ENCODE results near the gene MUC5AC.
"Not testable (repeated sequence)": the region's sequence is repeated elsewhere in the genome, so short reads cannot be mapped to it uniquely, and the experiment has no call there.

Gene MUC5AC

DNA sequence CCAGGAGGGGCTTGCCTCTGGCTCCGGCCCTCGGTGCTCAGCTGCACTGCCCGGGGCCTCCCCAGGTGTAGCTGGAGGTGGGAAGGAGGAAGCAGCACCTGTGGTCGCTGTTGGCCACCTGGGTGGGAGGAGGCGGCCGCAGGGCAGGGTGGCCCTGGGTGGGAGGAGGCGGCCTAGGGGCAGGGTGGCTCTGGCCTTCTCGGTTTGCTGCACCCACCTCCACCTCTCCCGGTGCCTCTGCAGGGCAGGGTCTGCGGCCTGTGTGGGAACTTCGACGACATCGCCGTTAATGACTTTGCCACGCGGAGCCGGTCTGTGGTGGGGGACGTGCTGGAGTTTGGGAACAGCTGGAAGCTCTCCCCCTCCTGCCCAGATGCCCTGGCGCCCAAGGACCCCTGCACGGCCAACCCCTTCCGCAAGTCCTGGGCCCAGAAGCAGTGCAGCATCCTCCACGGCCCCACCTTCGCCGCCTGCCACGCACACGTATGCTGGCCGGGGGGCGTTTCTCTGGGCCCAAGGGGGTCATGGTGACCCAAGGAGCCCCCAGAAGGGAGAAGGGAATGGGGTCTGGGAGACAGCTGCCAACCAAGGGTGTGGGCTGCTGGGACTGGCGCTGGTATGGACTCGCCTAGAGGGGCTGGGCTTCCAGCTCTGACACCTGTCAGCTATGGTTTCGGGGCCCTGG lies 20.6 kb downstream of the MUC5AC start:
- DNase-seq, result no peak

DNA sequence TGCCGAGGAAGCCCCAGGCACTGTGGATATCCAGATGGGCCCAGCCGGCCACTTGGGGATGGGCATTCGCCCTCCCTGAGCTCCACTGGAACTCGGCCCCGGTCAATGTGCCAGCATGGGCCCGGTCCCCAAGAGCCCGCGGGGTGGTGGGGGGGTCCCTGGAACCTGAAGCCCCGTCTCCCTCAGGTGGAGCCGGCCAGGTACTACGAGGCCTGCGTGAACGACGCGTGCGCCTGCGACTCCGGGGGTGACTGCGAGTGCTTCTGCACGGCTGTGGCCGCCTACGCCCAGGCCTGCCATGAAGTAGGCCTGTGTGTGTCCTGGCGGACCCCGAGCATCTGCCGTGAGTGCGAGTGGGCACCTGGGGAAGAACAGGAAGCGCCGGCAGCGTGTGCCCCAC lies 21.2 kb downstream of the MUC5AC start:
- DNase-seq, result no peak

DNA sequence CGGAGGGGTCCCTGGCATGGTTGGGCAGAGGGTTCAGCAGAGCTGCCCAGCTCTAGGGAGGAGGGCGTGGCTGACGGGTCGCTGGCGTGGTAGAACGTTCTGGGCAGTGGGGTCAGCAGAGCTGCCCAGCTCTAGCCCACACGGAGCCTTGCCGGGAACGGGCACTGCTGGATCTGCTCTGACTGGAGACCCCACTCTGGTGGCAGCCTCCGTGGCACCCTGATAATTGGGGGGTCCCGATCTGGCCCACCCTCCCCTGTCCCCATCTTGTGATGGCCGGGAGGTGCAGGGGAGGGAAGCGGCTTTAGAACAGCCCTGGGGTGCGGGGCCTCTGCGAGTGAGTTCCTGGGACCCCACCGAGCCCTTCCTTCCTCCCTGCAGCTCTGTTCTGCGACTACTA lies 21.9 kb downstream of the MUC5AC start:
- no peak for DNase-seq

- DNase-seq, result no peak
Measured at GRCh38 chr11:1180171-1180570, 22.4 kb downstream of the MUC5AC start.

DNA sequence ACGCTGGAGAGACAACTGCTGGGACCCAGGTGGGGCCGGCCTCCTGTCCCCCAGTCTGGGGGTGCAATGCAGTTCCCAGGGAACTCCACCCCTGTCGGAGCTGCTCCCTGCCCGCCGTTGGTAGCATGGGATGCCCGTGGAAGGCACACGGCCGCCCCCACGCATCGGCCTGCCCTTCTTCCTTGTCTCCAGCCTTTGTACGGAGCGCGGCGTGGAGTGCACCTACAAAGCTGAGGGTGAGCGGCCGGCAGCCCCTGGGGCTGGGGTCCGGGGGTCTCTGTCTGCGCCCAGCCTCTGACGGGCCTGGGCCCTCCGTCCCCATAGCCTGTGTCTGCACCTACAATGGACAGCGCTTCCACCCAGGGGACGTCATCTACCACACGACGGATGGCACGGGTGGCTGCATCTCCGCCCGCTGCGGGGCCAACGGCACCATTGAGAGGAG lies 23.2 kb downstream of the MUC5AC start:
- no peak for DNase-seq

DNA sequence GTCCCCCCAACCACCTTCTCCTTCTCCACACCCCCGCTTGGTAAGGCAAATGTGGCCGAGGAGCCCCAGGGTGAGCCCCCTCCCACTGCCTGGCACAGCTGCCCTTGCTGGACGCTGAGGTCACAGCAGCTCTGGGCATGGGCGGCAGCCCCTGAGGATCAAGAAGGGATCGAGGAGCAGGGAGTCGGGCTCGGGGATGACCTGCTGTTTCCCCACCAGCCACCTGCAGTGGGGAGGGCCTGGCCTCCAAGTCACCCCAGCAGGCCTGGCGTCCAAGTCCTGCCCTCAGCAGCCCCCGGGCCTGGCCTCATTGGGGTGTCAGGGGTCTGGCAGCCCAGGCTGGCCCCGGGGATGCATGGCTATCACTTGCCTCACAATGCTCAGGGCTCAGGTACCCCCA lies 23.7 kb downstream of the MUC5AC start:
- DNase-seq, result no peak

DNA sequence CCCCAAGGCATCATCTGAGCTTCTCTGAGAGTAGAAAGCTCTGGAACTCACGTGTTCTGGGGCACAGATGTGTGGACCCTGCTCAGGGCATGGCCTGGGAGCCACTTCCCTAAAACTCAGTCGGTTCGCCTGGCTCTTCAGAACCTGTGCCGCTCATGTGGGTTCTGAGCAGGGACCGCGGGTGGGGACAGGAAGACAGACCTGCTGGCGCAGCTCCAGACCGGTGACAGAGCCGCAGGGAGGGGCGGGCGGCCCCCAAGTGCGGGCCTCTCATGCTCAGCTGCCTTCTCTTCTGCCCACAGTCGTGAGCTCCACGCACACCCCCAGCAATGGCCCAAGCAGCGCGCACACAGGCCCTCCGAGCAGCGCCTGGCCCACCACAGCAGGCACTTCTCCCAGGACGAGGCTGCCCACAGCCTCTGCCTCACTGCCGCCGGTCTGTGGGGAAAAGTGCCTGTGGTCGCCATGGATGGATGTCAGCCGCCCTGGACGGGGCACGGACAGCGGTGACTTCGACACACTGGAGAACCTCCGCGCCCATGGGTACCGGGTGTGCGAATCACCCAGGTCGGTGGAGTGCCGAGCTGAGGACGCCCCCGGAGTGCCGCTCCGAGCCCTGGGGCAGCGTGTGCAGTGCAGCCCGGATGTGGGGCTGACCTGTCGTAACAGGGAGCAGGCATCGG lies 24.2 kb downstream of the MUC5AC start:
- DNase-seq, result no peak

DNA sequence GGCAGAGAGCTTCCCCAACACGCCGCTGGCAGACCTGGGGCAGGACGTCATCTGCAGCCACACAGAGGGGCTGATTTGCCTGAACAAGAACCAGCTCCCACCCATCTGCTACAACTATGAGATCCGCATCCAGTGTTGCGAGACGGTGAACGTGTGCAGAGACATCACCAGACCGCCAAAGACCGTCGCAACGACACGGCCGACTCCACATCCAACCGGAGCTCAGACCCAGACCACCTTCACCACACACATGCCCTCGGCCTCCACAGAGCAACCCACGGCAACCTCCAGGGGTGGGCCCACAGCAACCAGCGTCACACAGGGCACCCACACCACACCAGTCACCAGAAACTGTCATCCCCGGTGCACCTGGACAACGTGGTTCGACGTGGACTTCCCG lies 26.4 kb downstream of the MUC5AC start:
- DNase-seq, result not testable (repeated sequence)

DNA sequence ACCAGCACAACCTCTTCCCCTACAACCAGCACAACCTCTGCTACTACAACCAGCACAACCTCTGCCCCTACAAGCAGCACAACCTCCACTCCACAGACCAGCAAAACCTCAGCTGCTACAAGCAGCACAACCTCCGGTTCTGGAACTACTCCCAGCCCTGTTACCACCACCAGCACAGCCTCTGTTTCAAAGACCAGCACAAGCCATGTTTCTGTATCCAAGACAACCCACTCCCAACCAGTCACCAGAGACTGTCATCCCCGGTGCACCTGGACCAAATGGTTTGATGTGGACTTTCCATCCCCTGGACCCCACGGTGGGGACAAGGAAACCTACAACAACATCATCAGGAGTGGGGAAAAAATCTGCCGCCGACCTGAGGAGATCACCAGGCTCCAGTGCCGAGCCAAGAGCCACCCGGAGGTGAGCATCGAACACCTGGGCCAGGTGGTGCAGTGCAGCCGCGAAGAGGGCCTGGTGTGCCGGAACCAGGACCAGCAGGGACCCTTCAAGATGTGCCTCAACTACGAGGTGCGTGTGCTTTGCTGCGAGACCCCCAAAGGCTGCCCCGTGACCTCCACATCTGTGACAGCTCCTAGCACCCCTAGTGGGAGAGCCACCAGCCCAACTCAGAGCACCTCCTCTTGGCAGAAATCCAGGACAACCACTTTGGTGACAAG lies 30.8 kb downstream of the MUC5AC start:
- not testable (repeated sequence) for DNase-seq

DNA sequence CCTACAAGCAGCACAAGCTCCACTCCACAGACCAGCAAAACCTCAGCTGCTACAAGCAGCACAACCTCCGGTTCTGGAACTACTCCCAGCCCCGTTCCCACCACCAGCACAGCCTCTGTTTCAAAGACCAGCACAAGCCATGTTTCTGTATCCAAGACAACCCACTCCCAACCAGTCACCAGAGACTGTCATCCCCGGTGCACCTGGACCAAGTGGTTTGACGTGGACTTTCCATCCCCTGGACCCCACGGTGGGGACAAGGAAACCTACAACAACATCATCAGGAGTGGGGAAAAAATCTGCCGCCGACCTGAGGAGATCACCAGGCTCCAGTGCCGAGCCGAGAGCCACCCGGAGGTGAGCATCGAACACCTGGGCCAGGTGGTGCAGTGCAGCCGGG lies 32.1 kb downstream of the MUC5AC start:
- DNase-seq, result not testable (repeated sequence)

DNA sequence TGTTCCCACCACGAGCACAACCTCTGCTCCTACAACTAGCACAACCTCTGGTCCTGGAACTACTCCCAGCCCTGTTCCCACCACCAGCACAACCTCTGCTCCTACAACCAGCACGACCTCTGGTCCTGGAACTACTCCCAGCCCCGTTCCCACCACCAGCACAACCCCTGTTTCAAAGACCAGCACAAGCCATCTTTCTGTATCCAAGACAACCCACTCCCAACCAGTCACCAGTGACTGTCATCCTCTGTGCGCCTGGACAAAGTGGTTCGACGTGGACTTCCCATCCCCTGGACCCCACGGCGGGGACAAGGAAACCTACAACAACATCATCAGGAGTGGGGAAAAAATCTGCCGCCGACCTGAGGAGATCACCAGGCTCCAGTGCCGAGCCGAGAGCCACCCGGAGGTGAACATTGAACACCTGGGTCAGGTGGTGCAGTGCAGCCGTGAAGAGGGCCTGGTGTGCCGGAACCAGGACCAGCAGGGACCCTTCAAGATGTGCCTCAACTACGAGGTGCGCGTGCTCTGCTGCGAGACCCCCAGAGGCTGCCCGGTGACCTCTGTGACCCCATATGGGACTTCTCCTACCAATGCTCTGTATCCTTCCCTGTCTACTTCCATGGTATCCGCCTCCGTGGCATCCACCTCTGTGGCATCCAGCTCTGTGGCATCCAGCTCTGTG lies 34.2 kb downstream of the MUC5AC start:
- not testable (repeated sequence) for DNase-seq

DNA sequence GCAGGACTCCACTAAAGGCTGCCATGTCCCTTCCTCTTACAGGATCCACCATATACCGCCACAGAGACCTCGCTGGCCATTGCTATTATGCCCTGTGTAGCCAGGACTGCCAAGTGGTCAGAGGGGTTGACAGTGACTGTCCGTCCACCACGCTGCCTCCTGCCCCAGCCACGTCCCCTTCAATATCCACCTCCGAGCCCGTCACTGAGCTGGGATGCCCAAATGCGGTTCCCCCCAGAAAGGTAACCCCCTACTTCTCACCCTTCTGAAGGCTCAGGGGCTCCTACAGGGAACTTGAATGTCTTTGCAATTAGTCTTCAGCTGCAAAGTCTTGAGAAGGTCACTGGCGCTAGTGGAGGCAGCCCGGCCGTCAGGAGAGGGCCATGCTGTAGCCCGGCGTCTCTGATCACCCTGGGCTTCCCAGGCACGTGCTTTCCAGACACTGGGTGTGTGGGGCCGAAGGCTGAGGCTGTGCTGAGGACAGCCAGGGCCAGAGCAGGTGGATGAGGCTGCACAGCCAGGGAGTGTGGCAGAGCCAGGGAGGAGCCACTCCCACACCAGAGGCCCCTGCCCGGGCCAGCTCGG lies 35.1 kb downstream of the MUC5AC start:
- no peak for DNase-seq

GRCh38 chr11:1193326-1194230 lies 35.8 kb downstream of the MUC5AC start:
- DNase-seq, result no peak

DNA sequence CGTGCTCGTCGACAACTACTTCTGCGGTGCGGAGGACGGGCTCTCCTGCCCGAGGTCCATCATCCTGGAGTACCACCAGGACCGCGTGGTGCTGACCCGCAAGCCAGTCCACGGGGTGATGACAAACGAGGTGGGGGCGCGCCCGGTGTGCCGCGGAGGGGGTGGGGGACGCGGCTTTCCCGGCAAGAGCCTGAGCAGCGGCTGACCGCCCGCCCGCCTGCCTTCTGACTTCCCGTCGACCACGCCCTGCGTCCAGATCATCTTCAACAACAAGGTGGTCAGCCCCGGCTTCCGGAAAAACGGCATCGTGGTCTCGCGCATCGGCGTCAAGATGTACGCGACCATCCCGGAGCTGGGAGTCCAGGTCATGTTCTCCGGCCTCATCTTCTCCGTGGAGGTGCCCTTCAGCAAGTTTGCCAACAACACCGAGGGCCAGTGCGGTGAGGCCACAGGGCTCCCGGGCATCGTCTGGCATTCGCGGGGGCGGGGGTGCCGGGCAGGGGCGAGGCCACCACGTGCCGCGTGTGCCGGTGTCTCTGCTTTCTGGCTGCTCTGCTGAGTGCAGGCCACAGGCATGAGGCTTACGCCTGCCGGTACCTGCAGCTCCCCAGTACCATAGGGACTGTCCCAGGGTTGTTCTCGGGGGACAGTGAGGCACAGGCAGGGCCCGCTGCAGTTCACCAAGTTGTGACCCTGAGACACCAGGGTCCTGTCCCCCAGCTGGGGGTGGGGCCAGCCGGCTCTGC lies 36.7 kb downstream of the MUC5AC start:
- no peak for DNase-seq

GRCh38 chr11:1194977-1195681 lies 37.4 kb downstream of the MUC5AC start:
- DNase-seq, result no peak

DNA sequence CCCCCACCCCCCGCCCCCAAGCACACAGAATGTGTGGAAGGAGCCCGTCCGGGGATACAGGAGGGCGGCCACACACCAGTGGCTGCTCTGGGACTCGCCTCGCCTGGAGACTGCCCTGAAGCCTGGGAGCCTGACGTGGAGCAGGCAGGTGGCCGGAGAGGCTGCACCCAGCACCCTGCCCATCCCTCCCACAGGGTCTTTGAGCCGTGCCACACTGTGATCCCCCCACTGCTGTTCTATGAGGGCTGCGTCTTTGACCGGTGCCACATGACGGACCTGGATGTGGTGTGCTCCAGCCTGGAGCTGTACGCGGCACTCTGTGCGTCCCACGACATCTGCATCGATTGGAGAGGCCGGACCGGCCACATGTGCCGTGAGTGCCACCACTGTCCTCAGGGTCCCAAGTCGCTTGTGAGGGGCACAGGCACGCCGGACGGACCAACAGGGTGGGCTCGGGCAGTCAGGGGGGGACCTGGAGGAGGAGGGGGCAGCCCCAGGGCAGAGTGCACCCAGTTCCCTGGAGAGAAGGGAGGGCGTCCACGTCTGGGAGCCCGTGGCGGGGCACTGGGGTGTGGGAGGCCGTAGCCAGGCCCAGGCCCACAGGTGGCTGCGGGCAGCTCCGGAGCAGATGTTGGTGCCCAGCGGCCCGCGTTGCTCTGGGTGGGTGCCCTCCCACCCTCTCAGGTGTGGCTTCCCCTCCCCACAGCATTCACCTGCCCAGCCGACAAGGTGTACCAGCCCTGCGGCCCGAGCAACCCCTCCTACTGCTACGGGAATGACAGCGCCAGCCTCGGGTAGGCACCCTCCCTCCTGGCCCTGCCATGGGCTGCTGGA lies 38.1 kb downstream of the MUC5AC start:
- no peak for DNase-seq

DNA sequence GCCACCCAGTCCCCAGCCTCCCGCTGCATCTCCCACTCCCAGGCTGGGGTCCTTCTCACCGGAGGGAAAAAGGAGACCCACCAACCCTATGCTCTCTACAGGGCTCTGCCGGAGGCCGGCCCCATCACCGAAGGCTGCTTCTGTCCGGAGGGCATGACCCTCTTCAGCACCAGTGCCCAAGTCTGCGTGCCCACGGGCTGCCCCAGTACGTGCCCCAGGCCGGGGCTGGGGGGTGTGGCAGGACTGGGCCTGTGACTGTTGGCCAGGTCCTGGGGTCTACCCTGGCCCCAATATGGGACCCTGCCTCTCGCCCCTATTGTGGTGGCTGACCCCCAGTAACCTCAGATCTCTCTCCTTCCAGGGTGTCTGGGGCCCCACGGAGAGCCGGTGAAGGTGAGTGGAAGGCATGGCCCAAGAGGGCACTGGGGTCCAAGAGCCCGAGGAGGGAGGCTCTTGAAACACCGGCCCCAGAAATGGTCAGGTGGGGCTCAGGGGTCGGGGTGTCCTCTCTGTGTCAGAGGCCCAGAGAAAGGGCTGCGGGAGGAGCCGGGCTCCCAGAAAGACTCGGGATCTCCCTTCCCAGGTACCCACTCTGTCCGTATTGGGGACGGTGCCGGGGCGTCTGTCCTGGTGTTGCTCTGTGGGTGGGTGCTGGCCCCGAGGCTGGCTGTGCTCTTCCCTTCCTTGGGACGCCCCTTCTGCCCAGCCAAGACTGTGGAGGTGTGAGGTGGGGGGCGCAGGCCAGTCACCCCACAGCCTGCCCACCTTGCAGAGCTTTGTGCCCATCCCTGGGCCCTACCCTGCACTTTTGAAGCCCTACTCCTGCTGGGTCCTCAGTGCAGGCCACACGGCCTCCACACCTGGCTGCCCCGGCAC lies 39.0 kb downstream of the MUC5AC start:
- DNase-seq, result no peak

- DNase-seq, result no peak
Measured at GRCh38 chr11:1197431-1197885, 39.7 kb downstream of the MUC5AC start.

Data from amniotic stem cell (primary cell).